SU-DHL-6 (cell line): Measurements from ENCODE around the gene NPAS2.

Experiments used
- EZH2phosphoT487 ChIP-seq: fragments of 200-600 bp; sonication (generic), shearing (Covaris generic); conservative IDR thresholded peaks from 2 replicates; pipeline ENCODE4 v1.6.1; 2018; ENCODE audit warnings: mild to moderate bottlenecking, antibody characterized with exemption, low read length, moderate library complexity, mixed read lengths
- TF ChIP-seq, protein P1 (sequence below): fragments of 200-600 bp; sonication (generic); IDR thresholded peaks from one replicate; pipeline ENCODE4 v1.5.1; 2017; ENCODE audit warnings: antibody characterized with exemption, mild to moderate bottlenecking, low read length, moderate library complexity; ENCODE audit not compliant: insufficient read depth, poor library complexity, severe bottlenecking

DNA sequence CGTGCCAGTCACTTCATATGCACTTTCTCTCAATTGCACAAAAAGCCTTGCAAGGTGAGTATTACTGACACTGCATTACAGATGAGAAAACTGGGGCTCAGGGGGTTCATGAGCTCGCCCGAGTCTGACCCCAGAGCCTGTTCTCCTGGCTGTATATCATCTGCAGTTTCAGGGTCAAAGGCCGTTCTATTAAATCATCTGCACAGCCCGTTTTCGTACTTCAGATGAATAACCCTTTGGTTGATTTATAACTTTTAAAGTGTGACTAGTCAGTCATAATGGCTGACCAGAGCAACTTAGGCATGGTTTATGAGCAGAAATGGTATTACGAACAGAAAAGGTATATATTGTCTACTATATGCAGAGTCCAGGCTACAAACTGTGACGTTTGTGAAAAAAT lies 35.3 kb upstream of the NPAS2 start:
- TF ChIP-seq, protein P1, sequence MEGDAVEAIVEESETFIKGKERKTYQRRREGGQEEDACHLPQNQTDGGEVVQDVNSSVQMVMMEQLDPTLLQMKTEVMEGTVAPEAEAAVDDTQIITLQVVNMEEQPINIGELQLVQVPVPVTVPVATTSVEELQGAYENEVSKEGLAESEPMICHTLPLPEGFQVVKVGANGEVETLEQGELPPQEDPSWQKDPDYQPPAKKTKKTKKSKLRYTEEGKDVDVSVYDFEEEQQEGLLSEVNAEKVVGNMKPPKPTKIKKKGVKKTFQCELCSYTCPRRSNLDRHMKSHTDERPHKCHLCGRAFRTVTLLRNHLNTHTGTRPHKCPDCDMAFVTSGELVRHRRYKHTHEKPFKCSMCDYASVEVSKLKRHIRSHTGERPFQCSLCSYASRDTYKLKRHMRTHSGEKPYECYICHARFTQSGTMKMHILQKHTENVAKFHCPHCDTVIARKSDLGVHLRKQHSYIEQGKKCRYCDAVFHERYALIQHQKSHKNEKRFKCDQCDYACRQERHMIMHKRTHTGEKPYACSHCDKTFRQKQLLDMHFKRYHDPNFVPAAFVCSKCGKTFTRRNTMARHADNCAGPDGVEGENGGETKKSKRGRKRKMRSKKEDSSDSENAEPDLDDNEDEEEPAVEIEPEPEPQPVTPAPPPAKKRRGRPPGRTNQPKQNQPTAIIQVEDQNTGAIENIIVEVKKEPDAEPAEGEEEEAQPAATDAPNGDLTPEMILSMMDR, result no peak
- no peak for TF ChIP-seq EZH2phosphoT487
